H54 (cell line): Measurements from ENCODE around the gene CLTCL1.
"Not testable (repeated sequence)": the region's sequence is repeated elsewhere in the genome, so short reads cannot be mapped to it uniquely, and the experiment has no call there.

Experiments used
- DNase-seq: peaks from one replicate; pipeline ENCODE4 v3.0.0; 2011; ENCODE audit warnings: low spot score, mixed read lengths; ENCODE audit not compliant: insufficient read length
- FAIRE-seq: peaks from 3 replicates; lab custom pipeline; 2011; peaks lifted over from hg19 to GRCh38; lab: Jason Lieb, UNC
- POLR2A ChIP-seq: IDR thresholded peaks from 2 replicates; pipeline ENCODE4 v1.6.1; 2011; ENCODE audit warnings: low read depth, mild to moderate bottlenecking, low read length

CLTCL1 gene

DNA sequence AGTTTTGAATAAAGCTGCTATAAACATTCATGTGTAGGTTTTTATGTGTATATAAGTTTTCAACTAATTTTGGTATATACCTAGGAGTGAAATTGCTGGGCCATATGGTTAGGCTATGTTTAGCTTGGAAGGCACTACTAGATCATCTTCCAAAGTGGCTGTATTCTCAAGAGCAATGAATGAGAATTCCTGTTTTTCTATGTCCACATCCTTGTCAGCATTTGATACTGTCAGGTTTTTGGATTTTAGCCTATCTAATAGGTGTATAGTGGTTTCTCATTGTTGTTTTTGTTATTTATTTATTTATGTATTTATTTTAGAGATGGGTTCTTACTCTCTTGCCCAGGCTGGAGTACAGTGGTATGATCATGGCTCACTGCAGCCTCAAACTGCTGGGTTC, 26.3 kb upstream of the CLTCL1 start:
- FAIRE-seq (no peak), DNase-seq (no peak)
- TF ChIP-seq POLR2A, result no peak

GRCh38 chr22:19307872-19308271, 16.4 kb upstream of the CLTCL1 start:
- DNase-seq, result no peak
- no peak for FAIRE-seq
- no peak for TF ChIP-seq POLR2A

GRCh38 chr22:19306535-19306934, 15.0 kb upstream of the CLTCL1 start:
- not testable (repeated sequence) for FAIRE-seq

DNA sequence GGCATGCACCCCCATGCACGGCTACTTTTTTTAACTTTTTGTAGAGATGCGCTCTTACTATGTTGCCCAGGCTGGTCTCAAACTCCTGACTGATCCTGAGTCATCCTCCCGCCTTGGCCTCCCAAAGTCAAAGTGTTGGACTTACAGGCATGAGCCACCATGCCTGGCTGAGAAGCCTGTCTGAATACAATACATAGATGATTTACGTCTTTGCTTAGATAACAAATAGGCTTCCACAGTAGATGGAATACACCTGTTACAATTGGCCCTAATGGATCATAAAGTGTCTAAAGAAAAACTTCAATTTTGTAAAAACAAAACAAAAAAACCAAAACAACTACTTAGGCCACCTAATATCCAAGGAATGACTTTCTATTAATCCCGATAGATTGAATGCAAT, 13.0 kb upstream of the CLTCL1 start:
- no peak for TF ChIP-seq POLR2A
- FAIRE-seq (no peak), DNase-seq (no peak)

More at GRCh38 chr22:19306535-19306934, 15.0 kb upstream of the CLTCL1 start:
- not testable (repeated sequence) for DNase-seq

GRCh38 chr22:19303785-19304184, 12.3 kb upstream of the CLTCL1 start:
- DNase-seq (no peak), FAIRE-seq (no peak)
- TF ChIP-seq POLR2A, result no peak

DNA sequence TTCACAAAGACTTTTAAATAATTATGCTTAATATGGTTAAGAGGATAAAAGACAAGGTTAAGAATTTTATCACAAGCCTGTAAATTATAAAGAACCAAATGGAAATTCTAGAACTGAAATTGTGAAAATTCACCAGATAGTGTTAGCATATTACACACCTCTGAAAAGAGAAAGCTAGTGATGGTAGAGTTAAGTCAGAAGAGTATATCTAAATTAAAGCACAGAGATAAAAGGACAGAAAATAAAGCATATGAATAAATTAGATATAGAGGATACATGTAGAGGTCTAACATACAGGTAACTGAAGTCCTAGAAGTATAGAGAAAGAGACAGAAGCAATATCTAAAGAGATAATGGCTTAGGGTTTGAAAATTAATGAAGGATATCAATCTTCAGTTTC, 4.2 kb upstream of the CLTCL1 start:
- no peak for TF ChIP-seq POLR2A

GRCh38 chr22:19292458-19293230, 1.1 kb upstream of the CLTCL1 start:
- TF ChIP-seq POLR2A, result no peak
- no peak for FAIRE-seq
- no peak for DNase-seq

More for the DNA sequence above, 4.2 kb upstream of the CLTCL1 start:
- FAIRE-seq (no peak), DNase-seq (no peak)

GRCh38 chr22:19291218-19291579, 320 bp downstream of the CLTCL1 start:
- DNase-seq (no peak), FAIRE-seq (no peak)
- TF ChIP-seq POLR2A, result no peak

GRCh38 chr22:19290400-19291217, 910 bp downstream of the CLTCL1 start:
- TF ChIP-seq POLR2A, result no peak
- DNase-seq, result no peak
- no peak for FAIRE-seq

- DNase-seq (no peak), FAIRE-seq (peak; percentile 67)
- no peak for TF ChIP-seq POLR2A
Observed at GRCh38 chr22:19289475-19290161, 1.9 kb downstream of the CLTCL1 start.

- no peak for FAIRE-seq
- DNase-seq, result no peak
- no peak for TF ChIP-seq POLR2A
Observed at GRCh38 chr22:19287889-19288288, 3.6 kb downstream of the CLTCL1 start.

GRCh38 chr22:19287076-19287707, 4.3 kb downstream of the CLTCL1 start:
- no peak for FAIRE-seq
- DNase-seq, result no peak
- TF ChIP-seq POLR2A, result no peak

- DNase-seq, result no peak
- no peak for FAIRE-seq
- no peak for TF ChIP-seq POLR2A
Observed at GRCh38 chr22:19285831-19286230, 5.7 kb downstream of the CLTCL1 start.

- not testable (repeated sequence) for FAIRE-seq, DNase-seq
Observed at GRCh38 chr22:19279143-19279542, 12.4 kb downstream of the CLTCL1 start.
